Heart left ventricle (tissue), 13 donors: ENCODE measurements around the gene MRC2.

Source experiments
- POLR2A ChIP-seq, 2 donors: fragments of 450-650 bp; IDR thresholded peaks; one replicate each; pipeline ENCODE4 v1.6.1; 2017; ENCODE audit warnings: antibody characterized with exemption in 2 of 2, mild to moderate bottlenecking in 2 of 2, moderate library complexity in 2 of 2
- TF ChIP-seq, protein P1 (sequence below), 12 donors: fragments of 200-600 bp; sonication (generic) in 4 of 12; IDR thresholded peaks; one replicate each; pipeline versions ENCODE4 v1.5.0 to v1.8.0; 2018 to 2022; ENCODE audit warnings: antibody characterized with exemption in 12 of 12, mild to moderate bottlenecking in 5 of 12
- donor health status: ischemic (EF 13 %, LVEDD 7.1; RV severe dilation, severe dysfunction).
- donor health status: DM: no; HTN: yes; CAD: no.
- donor health status: DM: no; HTN: no; CAD: no.
- donor health status: ischemic (EF 25% LVEDD 6.9; RV normal size, moderate dysfunction).
- donor health status: ischemic (EF 25% LVEDD 5.7; RV mildly dilated, moderate dysfunction).
- donor health status: ischemic (EF 35%, LVEDD 5.7; RV mildly dilated, moderate dysfunction).
- donor health status: nonischemic (EF 11% LVEDD 7.7; RV severe dilation, severe dysfunction).
- donor health status: DM: yes; HTN: yes; CAD: no.
- donor health status: PGD.
- donor health status: ischemic (EF 29% LVEDD 5.4; RV normal size, mild dysfunction).
- donor health status: nonischemic (EF 23%, LVEDD 6.1; RV moderate dilation, normal function).

DNA sequence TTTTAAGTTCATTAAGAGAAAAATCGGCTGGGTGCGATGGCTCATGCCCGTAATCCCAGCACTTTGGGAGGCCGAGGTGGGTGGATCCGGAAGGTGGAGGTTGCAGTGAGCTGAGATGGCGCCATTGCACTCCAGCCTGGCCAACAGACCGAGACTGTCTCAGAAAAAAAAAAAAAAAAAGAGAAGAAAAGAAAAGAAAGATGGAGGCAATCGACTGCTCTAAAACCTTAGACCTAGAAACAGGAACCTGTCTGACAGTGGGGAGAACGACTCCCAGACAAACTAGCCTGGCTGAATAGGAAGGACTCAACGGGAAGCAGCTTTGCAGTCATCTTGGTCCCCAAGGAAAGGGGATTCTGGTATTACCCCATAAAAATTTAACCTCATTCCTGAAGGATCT lies 13.7 kb downstream of the MRC2 start:
- TF ChIP-seq, protein P1, sequence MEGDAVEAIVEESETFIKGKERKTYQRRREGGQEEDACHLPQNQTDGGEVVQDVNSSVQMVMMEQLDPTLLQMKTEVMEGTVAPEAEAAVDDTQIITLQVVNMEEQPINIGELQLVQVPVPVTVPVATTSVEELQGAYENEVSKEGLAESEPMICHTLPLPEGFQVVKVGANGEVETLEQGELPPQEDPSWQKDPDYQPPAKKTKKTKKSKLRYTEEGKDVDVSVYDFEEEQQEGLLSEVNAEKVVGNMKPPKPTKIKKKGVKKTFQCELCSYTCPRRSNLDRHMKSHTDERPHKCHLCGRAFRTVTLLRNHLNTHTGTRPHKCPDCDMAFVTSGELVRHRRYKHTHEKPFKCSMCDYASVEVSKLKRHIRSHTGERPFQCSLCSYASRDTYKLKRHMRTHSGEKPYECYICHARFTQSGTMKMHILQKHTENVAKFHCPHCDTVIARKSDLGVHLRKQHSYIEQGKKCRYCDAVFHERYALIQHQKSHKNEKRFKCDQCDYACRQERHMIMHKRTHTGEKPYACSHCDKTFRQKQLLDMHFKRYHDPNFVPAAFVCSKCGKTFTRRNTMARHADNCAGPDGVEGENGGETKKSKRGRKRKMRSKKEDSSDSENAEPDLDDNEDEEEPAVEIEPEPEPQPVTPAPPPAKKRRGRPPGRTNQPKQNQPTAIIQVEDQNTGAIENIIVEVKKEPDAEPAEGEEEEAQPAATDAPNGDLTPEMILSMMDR (IDR thresholded peaks at IDR 0.05): no peak
- no peak for TF ChIP-seq POLR2A (IDR thresholded peaks at IDR 0.05)
